Dermis blood vessel endothelial cell (primary cell): ENCODE results near the gene FCGR2B. TPM values are rescaled to one million over a fixed set of nuclear protein-coding genes. Genes with fewer than 3 reads are reported as not detected.
"Not testable (repeated sequence)": the region's sequence is repeated elsewhere in the genome, so short reads cannot be mapped to it uniquely, and the experiment has no call there.

Experiments
- DNase-seq: peaks from one replicate; pipeline ENCODE4 v3.0.0; 2010
- total RNA-seq: library from RNA; depleted of rRNA; stranded (reverse); fragments of >200 nt; gene quantifications from 2 replicates; pipeline ENCODE4 v1.2.3, GENCODE V29; 2014

Gene FCGR2B
- total RNA-seq, 1 donor from 2014 or later: not detected

DNA sequence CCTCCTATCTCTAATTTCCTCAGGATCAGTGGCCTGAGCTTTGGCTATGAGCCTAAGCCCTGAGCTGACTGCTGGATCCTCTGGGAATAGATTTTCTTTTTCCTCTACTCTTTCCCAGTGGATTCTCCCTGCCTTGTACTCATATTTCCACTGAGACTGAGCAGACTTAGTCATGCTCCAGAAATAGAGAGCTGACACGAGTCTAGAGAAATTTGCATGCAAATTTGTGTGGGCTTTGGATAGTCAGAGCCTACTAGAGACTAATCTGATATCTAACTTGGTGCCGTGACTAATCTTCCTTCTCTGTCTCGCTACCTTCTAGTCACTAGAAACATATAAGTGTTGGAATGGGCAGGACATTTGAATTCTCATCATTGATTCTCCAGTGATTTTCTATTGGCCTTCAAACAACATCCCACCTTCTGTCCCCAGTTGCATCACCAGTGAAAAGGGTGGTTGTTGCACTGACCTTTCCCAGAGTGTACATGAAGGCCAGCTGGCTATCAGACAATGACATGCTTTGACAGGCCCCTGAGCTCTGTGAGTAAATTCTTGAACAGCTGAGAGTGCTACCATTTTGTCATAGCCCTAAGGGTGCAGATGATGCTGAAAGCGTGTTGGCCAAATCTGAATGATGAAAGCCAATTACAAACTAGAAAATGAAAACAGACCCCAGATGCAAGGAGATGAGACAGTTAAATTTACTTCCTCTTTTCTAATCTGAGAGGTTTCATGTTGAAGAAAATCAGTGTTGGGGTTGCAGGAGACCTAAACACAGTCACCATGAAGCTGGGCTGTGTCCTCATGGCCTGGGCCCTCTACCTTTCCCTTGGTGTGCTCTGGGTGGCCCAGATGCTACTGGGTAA lies 43.8 kb downstream of the FCGR2B start, which contains the start of gene FCRLA:
FCRLA (plus strand) TSS at position 748 of the 866 bp plus-strand sequence; CDS start at position 784, 36 bp downstream.
- no peak for DNase-seq

DNA sequence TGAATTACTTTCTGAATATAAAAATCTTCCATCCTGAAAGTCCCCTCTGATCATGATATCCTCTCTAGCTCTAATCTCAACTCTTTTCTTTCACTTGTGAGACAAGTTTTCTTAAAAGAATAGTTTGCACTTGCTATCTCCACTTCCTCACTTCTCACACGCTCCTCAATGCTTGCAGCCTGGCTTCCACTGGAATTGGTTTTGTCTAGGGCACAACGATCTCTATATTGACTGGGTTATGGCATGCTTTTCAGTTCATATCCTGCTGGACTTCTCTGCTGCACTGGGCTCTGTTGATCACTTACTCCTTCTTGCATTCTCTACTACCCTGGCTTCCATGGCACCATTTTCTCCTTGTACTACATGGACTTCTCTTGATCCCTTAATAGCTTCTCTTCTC lies 44.6 kb downstream of the FCGR2B start:
- no peak for DNase-seq

DNA sequence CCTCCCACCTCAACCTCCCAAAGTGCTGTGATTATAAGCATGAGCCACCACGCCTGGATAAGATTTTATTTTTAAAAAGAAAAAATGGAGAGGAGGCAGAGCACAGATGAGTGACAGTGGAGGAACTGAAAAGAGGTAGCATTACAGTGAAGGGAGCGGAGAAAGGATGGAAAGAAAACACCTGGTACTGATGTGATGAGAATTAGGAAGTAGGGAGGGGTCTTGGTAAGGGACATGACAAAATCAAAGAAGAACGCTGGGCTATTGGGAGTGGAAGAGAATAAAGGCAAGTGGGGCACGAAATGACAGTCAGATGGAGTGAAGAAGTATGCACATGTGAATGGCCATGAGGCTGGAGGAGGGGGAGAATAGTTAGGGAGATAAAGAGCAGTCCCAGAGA lies 46.4 kb downstream of the FCGR2B start:
- DNase-seq: no peak

DNA sequence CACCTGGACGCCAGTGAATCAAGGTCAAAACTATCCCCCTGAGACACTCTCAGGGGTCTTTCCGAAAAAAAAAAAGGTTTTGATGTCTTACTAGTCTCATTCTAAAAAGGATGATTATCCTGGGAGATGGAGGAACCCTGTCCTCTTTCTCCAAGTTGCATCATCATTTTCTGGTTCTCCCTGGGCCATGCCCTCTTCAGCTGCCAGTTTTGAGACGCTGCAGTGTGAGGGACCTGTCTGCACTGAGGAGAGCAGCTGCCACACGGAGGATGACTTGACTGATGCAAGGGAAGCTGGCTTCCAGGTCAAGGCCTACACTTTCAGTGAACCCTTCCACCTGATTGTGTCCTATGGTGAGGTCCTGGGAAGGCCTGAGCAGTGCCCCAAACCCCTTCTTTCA lies 47.6 kb downstream of the FCGR2B start:
- DNase-seq: no peak

DNA sequence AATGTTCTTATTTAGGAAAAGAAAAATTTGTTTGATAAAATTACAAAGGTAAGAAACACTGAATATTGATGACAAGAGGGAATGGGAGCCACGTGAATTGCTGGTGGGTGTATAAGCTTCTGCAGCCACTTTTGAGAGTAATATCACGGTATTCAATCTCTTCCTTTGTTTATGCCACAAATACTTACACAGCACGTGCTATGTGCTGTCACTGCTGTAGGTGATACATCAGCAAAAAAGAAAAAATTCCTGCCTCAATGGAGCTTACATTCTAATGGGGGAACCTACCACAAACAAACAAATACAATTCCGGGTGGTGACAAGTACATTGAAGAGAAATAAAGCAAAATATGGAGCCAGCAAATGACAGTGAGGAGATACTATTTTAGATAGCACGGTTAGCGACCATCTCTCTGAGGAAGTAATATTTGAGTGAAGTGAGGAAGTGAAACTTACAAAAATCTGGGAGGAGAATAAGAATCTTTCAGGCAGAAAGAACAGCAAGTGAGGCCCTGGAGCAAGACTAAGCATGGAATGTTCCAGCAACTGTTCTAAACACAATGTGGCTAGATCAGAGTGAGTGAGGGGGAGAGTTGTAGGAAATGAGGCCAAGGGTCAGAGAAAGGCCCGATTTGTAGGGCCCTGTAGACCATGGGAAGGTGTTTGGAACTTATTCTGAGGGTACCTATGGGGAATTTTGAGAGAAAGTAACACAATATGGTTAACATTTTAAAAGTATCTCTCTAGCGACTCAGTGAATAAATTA lies 55.8 kb downstream of the FCGR2B start:
- DNase-seq: no peak

DNA sequence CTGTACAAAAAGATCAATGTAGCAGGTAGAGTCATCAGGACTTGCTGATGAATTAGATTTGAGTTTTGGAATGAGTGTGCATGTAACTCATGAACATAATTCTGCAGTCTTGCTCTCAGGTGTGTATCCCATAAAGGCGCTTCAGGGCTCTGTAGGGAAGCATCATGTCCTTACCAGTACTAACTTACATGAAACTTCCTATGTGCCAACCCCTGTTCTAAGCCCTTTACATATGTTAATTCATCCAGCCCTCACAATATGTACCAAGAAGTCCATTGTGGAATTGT lies 56.3 kb downstream of the FCGR2B start:
- no peak for DNase-seq

DNA sequence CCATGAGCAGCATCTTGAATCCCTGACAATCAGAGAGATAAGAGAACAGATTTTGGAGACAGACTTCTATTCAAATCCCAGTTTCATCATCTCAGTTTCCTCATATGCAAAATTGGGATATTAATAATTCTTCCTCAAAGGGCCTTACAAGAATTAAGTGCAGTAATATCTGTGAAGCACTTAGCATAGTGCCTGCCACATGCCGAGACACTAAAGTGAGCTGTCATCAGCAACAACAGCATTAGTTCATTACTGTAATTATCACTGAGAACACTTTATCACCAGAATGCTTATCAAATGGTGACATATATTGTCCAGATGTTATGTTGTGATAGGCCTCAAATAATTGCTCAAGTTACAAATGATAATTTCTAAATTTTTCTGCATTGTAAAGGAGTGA lies 57.5 kb downstream of the FCGR2B start:
- DNase-seq: no peak

DNA sequence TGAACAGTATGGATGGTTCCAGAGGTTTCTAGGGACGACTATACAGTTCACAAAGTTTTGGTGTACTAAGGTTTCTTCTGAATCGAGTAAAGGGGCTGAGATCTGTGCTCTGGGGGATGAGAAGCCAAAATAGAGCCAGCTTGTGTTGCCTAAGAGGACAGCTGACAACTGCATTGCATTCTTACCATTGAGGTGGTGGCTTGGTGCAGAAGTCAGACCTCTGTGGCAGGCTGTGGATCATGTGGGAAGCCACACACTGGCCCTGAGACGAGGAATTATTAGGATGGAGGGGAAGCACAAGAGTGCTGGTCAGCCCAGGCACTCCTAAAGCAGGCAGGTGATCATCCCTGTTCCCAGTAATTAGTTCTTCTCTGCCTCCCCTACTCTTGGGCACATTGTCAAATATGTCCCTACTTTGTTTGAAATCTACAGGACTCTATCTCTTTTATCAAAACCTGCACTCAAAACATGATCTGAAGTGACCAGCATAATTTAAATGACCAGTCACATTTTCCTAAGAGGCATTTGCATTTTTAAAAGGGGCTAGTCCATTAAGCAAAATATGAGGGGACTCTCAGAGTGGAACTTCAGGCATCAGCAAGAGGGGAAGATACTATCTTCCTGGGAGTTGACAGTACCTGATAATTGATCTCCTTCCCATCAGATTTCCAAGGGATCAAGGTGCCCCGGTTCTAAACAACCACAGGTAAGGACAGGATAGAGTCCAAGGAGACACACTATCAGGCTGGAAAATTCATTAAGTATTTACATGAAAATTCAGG lies 58.2 kb downstream of the FCGR2B start, which contains the start of gene FCRLB:
FCRLB (plus strand) TSS at position 589 of the 782 bp plus-strand sequence. CDS start 1,129 bp downstream, outside the sequence.
- no peak for DNase-seq

DNA sequence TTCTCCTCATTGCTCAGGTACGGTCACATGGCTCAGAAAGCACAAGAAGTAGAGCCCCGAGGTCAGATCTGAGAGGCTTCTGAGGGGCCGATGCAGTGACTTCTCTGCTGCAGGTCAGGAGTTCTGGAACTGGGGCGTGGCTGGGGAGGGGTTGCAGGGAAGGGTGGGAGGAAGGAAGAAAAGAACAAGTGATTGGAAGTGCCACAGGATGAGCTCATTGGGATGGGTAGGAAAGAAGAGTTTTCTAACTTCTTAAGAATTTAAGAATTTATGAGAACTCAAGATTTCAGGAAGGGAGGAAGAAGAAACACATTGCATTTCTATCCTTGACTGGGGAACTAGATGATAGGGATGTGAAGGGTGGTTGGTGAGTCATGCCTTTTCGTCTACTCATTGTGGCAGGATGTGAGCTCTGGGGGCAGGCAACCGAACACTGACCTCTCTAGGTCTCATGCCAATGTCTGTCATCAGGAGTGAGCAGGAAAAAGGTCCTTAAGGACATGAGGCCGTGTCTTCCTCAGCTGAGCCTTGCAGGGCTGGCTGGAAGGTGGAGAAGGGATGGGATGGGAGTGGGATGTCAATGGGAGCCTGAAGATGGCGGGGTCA lies 58.9 kb downstream of the FCGR2B start:
- DNase-seq: no peak

GRCh38 chr1:161722406-161722805 lies 59.5 kb downstream of the FCGR2B start:
- DNase-seq: no peak

DNA sequence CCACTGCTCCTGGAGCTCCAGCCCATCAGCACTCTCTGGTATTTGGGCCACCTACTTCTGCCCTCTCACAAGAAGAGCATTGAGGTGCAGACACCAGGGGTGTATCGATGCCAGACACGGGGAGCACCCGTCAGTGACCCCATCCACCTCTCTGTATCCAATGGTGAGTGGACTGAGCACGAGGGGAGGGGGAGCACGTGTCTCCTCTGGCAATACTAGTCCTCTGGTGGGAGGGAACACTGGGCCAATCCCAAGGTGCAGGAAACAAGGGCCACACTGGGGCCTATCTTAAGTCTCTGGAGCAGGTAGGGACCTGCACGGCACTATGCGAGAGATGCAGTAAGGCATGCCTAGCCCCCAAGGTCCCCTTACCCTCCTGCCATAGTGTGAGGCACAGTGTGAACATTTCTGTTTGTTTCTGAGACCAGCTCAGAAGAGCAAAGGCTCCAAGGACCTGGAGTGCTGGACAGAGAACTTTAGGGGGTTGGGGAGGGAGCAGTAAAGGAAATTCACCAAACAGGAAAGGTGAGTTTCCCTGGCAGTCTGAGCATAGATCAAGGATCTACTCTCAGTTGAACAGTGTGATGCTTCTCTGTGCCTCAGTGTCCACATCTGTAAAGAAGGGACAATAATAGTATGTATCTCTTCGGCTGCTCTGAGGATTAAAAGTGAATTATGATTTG lies 60.7 kb downstream of the FCGR2B start:
- no peak for DNase-seq

DNA sequence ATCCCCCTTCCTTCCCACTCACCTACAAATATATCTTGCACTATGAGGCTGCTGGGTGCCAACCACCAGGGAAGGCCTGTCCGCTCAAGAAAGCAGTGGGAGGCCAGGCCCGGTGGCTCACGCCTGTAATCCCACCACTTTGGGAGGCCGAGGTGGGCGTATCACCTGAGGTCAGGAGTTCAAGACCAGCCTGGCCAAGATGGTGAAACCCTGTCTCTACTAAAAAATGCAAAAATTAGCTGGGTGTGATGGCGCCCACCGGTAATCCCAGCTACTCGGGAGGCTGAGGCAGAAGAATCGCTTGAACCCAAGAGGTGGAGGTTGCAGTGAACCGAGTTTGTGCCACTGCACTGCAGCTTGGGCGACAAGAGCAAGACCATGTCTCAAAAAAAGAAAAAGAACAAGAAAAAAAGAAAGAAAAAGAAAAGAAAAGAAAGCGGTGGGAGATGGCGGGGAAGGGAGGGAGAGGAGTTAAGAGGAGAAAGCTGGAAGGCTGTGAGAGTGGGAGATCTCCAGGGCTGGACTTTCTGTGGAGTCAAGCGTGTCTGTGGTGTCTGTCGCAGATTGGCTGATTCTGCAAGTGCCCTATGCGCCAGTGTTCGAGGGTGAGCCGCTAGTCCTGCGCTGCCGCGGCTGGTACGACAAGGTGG lies 62.4 kb downstream of the FCGR2B start:
- not testable (repeated sequence) for DNase-seq

DNA sequence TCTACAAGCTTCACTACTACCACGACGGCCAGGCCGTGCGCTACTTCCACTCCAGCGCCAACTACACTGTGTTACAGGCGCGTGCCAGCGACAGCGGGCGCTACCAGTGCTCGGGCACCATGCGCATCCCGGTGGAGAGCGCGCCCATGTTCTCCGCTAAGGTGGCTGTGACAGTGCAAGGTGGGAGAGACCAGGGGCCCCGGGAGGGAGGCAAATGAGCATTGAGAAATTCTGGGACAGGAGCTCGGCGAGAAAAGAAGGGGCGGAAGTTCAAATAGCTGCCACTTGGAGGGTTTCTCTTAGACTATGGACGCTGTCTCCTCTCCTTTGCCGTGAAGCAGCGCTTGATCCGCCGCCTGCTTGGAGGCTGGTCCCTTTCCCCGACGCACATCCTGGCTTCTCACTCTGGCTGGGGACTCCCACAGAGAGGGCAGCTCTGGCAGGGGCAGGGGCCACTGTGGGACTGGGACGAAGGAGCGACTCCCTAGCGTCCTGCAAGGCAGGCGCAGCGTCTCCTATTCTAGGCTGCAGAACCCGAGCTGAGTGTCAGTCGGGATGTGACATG lies 63.0 kb downstream of the FCGR2B start:
- DNase-seq: peak; percentile 46

GRCh38 chr1:161726473-161727255 lies 63.7 kb downstream of the FCGR2B start:
- DNase-seq: peak; percentile 51

DNA sequence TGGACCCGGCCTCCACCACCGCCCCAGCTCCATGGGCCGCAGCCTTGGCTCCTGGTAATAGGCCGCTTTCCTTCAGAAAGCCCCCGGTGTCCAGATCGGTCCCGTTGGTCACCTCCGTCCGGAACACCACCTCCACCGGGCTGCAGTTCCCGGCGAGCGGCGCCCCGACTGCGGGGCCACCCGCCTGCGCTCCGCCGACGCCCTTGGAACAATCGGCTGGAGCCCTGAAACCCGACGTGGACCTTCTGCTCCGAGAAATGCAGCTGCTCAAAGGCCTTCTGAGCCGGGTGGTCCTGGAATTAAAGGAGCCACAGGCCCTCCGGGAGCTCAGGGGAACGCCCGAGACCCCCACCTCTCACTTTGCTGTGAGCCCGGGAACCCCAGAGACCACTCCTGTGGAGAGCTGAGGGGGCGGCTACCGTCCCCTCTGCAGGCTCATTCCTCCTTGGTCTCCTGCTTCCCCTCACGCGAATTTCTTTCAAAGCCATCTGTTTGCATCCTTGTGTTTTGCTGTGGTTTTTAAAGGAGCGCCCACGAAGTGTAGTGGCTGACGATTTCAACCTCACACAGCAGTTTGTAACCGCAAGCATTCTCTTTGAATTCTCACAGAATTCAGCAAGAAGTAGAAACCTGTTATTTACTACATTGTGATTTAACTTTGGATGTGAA lies 64.4 kb downstream of the FCGR2B start:
- no peak for DNase-seq
